GM23338 (cell line): Measurements from ENCODE around the gene EPHA4. TPM values are rescaled to one million over a fixed set of nuclear protein-coding genes. Genes with fewer than 3 reads are reported as not detected.

Experiments used
- ATAC-seq: fragments of 200-7000 bp; cut with Tn5 transposase; 3 replicates; pipeline ENCODE4 v1.9.1; 2020
- DNase-seq: peaks from one replicate; pipeline ENCODE4 v3.0.0-alpha.2; 2015; ENCODE audit warnings: low spot score
- H2AFZ ChIP-seq: fragments of 200-600 bp; sonication (generic); 2 replicates; pipeline ENCODE4 v1.8.0; 2016; ENCODE audit warnings: antibody characterized with exemption, mild to moderate bottlenecking, moderate library complexity
- H3F3A ChIP-seq: fragments of 200-600 bp; sonication (generic); replicated peaks from 2 replicates; pipeline ENCODE4 v1.8.0; 2017; ENCODE audit warnings: antibody characterized with exemption, mixed run types, low read depth
- H3K27ac ChIP-seq: fragments of 200-600 bp; sonication (generic); 2 replicates; pipeline ENCODE4 v1.6.1; 2016; ENCODE audit warnings: low read depth
- H3K27me3 ChIP-seq: fragments of 200-600 bp; sonication (generic); 2 replicates; pipeline ENCODE4 v1.8.0; 2016; ENCODE audit warnings: mild to moderate bottlenecking, mixed run types, moderate library complexity; ENCODE audit not compliant: insufficient read depth
- H3K36me3 ChIP-seq: fragments of 200-600 bp; sonication (generic); 2 replicates; pipeline ENCODE4 v1.8.0; 2016; ENCODE audit warnings: mild to moderate bottlenecking; ENCODE audit not compliant: insufficient read depth
- H3K4me1 ChIP-seq: fragments of 200-600 bp; sonication (generic); 2 replicates; pipeline ENCODE4 v1.8.0; 2016; ENCODE audit warnings: mild to moderate bottlenecking, moderate library complexity; ENCODE audit not compliant: insufficient read depth
- H3K4me2 ChIP-seq: fragments of 200-600 bp; sonication (generic); 2 replicates; pipeline ENCODE4 v1.7.1; 2017; ENCODE audit warnings: mixed run types
- H3K4me3 ChIP-seq: fragments of 200-600 bp; sonication (generic); 2 replicates; pipeline ENCODE4 v1.6.1; 2016; ENCODE audit warnings: mixed run types
- H3K79me2 ChIP-seq: fragments of 200-600 bp; sonication (generic); replicated peaks from 2 replicates; pipeline ENCODE4 v1.8.0; 2017; ENCODE audit warnings: mild to moderate bottlenecking; ENCODE audit not compliant: insufficient read depth
- H3K9me2 ChIP-seq: fragments of 200-600 bp; sonication (generic); 2 replicates; pipeline ENCODE4 v1.8.0; 2017; ENCODE audit not compliant: insufficient read depth
- H4K20me1 ChIP-seq: fragments of 200-600 bp; sonication (generic); replicated peaks from 2 replicates; pipeline ENCODE4 v1.8.0; 2017; ENCODE audit warnings: mild to moderate bottlenecking; ENCODE audit not compliant: insufficient read depth
- H3K27ac Mint-ChIP-seq: 2 replicates; pipeline ENCODE4 v1.8.0; 2020; ENCODE audit warnings: inconsistent platforms, mild to moderate bottlenecking, moderate library complexity, mixed read lengths
- H3K27me3 Mint-ChIP-seq: 3 replicates; pipeline ENCODE4 v1.8.0; 2022; ENCODE audit warnings: low read depth, mild to moderate bottlenecking, moderate library complexity, mixed read lengths, inconsistent platforms; ENCODE audit not compliant: insufficient read depth, poor library complexity
- H3K36me3 Mint-ChIP-seq: 3 replicates; pipeline ENCODE4 v1.8.0; 2021; ENCODE audit warnings: low read depth, mild to moderate bottlenecking, inconsistent platforms, moderate library complexity, mixed read lengths
- H3K4me1 Mint-ChIP-seq: 3 replicates; pipeline ENCODE4 v1.8.0; 2020; ENCODE audit warnings: mild to moderate bottlenecking, inconsistent platforms, mixed read lengths
- H3K4me3 Mint-ChIP-seq: 3 replicates; pipeline ENCODE4 v1.8.0; 2021; ENCODE audit warnings: moderate library complexity, mild to moderate bottlenecking, inconsistent platforms, mixed read lengths
- H3K9me3 Mint-ChIP-seq: 3 replicates; pipeline ENCODE4 v1.8.0; 2020; ENCODE audit warnings: moderate library complexity, mild to moderate bottlenecking, inconsistent platforms, mixed read lengths
- CREB1 ChIP-seq: fragments of 250-450 bp; sonication (Bioruptor Pico); IDR thresholded peaks from 2 replicates; pipeline ENCODE4 v1.5.0; 2020; ENCODE audit warnings: low read depth, mild to moderate bottlenecking, moderate library complexity
- CTCF ChIP-seq, 2 experiments: fragments of 200-600 bp in 1 of 2; sonication (generic) in 1 of 2; conservative IDR thresholded peaks; 2 replicates each; pipeline versions ENCODE4 v1.5.1 to v1.6.1; 2016 to 2017; ENCODE audit warnings: antibody characterized with exemption in 2 of 2, low read depth in 2 of 2, mild to moderate bottlenecking in 2 of 2, moderate library complexity in 1 of 2
- ETS1 ChIP-seq: IDR thresholded peaks from 2 replicates; pipeline ENCODE4 v1.6.1; 2016; ENCODE audit warnings: antibody characterized with exemption
- EZH2 ChIP-seq: fragments of 200-600 bp; sonication (generic); IDR thresholded peaks from one replicate; pipeline ENCODE4 v1.8.0; 2017; ENCODE audit warnings: antibody characterized with exemption, mild to moderate bottlenecking, low read depth; ENCODE audit not compliant: unreplicated experiment
- EZH2phosphoT487 ChIP-seq: fragments of 200-600 bp; sonication (generic); IDR thresholded peaks from one replicate; pipeline ENCODE4 v1.8.1; 2018; ENCODE audit warnings: antibody characterized with exemption; ENCODE audit not compliant: unreplicated experiment
- JUNB ChIP-seq: IDR thresholded peaks from one replicate; pipeline ENCODE4 v1.6.1; 2016; ENCODE audit warnings: antibody characterized with exemption; ENCODE audit not compliant: unreplicated experiment
- NANOG ChIP-seq: IDR thresholded peaks from 2 replicates; pipeline ENCODE4 v1.6.1; 2016; ENCODE audit warnings: antibody characterized with exemption, borderline replicate concordance
- POLR2AphosphoS5 ChIP-seq: IDR thresholded peaks from 2 replicates; pipeline ENCODE4 v1.6.1; 2016; ENCODE audit warnings: antibody characterized with exemption, low read depth
- REST ChIP-seq: IDR thresholded peaks from one replicate; pipeline ENCODE4 v1.6.1; 2018; ENCODE audit warnings: antibody characterized with exemption; ENCODE audit not compliant: unreplicated experiment
- STAT1 ChIP-seq: IDR thresholded peaks from one replicate; pipeline ENCODE4 v1.6.1; 2016; ENCODE audit warnings: antibody characterized with exemption; ENCODE audit not compliant: unreplicated experiment
- ZNF114 ChIP-seq: fragments of 250-450 bp; sonication (Bioruptor Pico); IDR thresholded peaks from 2 replicates; pipeline ENCODE4 v1.5.0; 2020; ENCODE audit warnings: mild to moderate bottlenecking, moderate library complexity
- ZNF331 ChIP-seq: fragments of 250-450 bp; sonication (Bioruptor Pico); IDR thresholded peaks from 2 replicates; pipeline ENCODE4 v1.5.0; 2020; ENCODE audit warnings: low read depth, mild to moderate bottlenecking, moderate library complexity
- ZNF462 ChIP-seq: fragments of 250-450 bp; sonication (Bioruptor Pico); IDR thresholded peaks from 2 replicates; pipeline ENCODE4 v1.5.0; 2020; ENCODE audit warnings: mild to moderate bottlenecking, moderate library complexity
- polyA plus RNA-seq: library from polyadenylated mRNA; unstranded; fragments of >200 nt; fragmentation: Nextera tagmentation; extraction: Ambion mirVana; gene quantifications from 2 replicates; pipeline ENCODE4 v1.2.1, GENCODE V29; 2016
- total RNA-seq: library from RNA; depleted of rRNA; stranded (reverse); fragments of >200 nt; shearing (Covaris generic); gene quantifications from 2 replicates; pipeline ENCODE4 v1.2.3, GENCODE V29; 2014

Gene EPHA4
- total and polyA plus RNA-seq, 2 experiments from 2014 or later, result 4.1 to 6.2 TPM

GRCh38 chr2:221618007-221618406, 45.9 kb upstream of the EPHA4 start:
- Histone ChIP-seq H3K4me3 (no peak overlapping the region), H3K9me2 (no peaks in the 10 kb centered on the region), H3F3A (no peaks in the 10 kb centered on the region), H3K79me2 (no peaks in the 10 kb centered on the region), H2AFZ (no peak overlapping the region), H3K36me3 (no peaks in the 10 kb centered on the region), H4K20me1 (no peaks in the 10 kb centered on the region), H3K4me1 (no peaks in the 10 kb centered on the region), H3K4me2 (no peak overlapping the region), H3K27me3 (no peaks in the 10 kb centered on the region), H3K27ac (no peak overlapping the region)
- H3K27ac Mint-ChIP-seq, result no peak overlapping the region
- peaks cover 4% of the 10 kb centered on the region for H3K27me3 Mint-ChIP-seq
- DNase-seq, result no peak
- H3K9me3 Mint-ChIP-seq, result no peaks in the 10 kb centered on the region
- ATAC-seq, result no peak
- H3K4me3 Mint-ChIP-seq, result no peak overlapping the region
- H3K4me1 Mint-ChIP-seq, result no peaks in the 10 kb centered on the region
- H3K36me3 Mint-ChIP-seq, result no peaks in the 10 kb centered on the region
- TF ChIP-seq ETS1 (no peak), NANOG (no peak), STAT1 (no peak), JUNB (no peak), CTCF (conservative IDR thresholded peaks at IDR 0.05; ENCODE audit: low read depth in 2 of 2) (no peak), ZNF114 (CRISPR knock-in tag) (no peak), ZNF331 (CRISPR knock-in tag) (no peak), REST (no peak), CREB1 (no peak), POLR2AphosphoS5 (no peak), EZH2phosphoT487 (no peak), ZNF462 (no peak), EZH2 (no peak)
